HepG2 (cell line): ENCODE results near the gene SYTL1. TPM values are rescaled to one million over a fixed set of nuclear protein-coding genes. Genes with fewer than 3 reads are reported as not detected.

ENCODE experiments used
- AHR ChIP-seq: IDR thresholded peaks from 2 replicates; pipeline ENCODE4 v1.6.1; 2018; ENCODE audit warnings: missing genetic modification reagents, missing compliant biosample characterization
- MBD4 ChIP-seq: IDR thresholded peaks from 2 replicates; pipeline ENCODE4 v1.6.1; 2012; ENCODE audit warnings: low read length, inconsistent platforms, borderline replicate concordance
- MIXL1 ChIP-seq: IDR thresholded peaks from 2 replicates; pipeline ENCODE4 v1.6.1; 2016
- MTF2 ChIP-seq: sonication (generic); formaldehyde crosslinking; IDR thresholded peaks from 2 replicates; pipeline ENCODE4 v1.5.0; 2020; ENCODE audit warnings: missing genetic modification reagents, borderline replicate concordance
- POLR2G ChIP-seq: fragments of 200-400 bp; formaldehyde crosslinking; IDR thresholded peaks from 2 replicates; pipeline ENCODE4 v1.6.1; 2018; ENCODE audit warnings: mild to moderate bottlenecking, low read depth, low read length, moderate library complexity
- RAD21 ChIP-seq: fragments of 450-650 bp; formaldehyde crosslinking; IDR thresholded peaks from 2 replicates; pipeline ENCODE4 v1.5.0; 2020; ENCODE audit warnings: mild to moderate bottlenecking
- TOPORS ChIP-seq: sonication (generic); formaldehyde crosslinking; IDR thresholded peaks from 2 replicates; pipeline ENCODE4 v1.8.0; 2023; ENCODE audit warnings: mild to moderate bottlenecking, missing genetic modification reagents
- ZBTB8A ChIP-seq: sonication (generic); formaldehyde crosslinking; IDR thresholded peaks from 2 replicates; pipeline ENCODE4 v1.4.0; 2020; ENCODE audit warnings: mild to moderate bottlenecking, low read depth, missing genetic modification reagents, borderline replicate concordance
- ZNF121 ChIP-seq: sonication (generic); formaldehyde crosslinking; IDR thresholded peaks from 2 replicates; pipeline ENCODE4 v1.5.0; 2020; ENCODE audit warnings: mild to moderate bottlenecking, missing genetic modification reagents
- ZNF775 ChIP-seq: sonication (generic); formaldehyde crosslinking; IDR thresholded peaks from 2 replicates; pipeline ENCODE4 v1.4.0; 2020; ENCODE audit warnings: missing genetic modification reagents, mild to moderate bottlenecking, moderate library complexity, borderline replicate concordance
- ZNF782 ChIP-seq: sonication (generic); formaldehyde crosslinking; IDR thresholded peaks from 2 replicates; pipeline ENCODE4 v1.4.0; 2020; ENCODE audit warnings: missing genetic modification reagents, mild to moderate bottlenecking, borderline replicate concordance
- polyA plus RNA-seq, 8 experiments: library from polyadenylated mRNA; depleted of rRNA in 3 of 8; stranded (reverse) in 7 of 8; unstranded in 1 of 8; fragments of >200 nt; fragmentation: Illumina TruSeq in 4 of 8; extraction: Trizol in 4 of 8; gene quantifications; 2 replicates each; pipeline versions ENCODE4 v1.2.1 to v1.2.3, GENCODE V29; 2011 to 2016; ENCODE audit warnings: low read depth in 4 of 8, missing spikeins in 1 of 8, mixed read lengths in 1 of 8; ENCODE audit not compliant: insufficient read depth in 1 of 8
- total RNA-seq, 5 experiments: library from RNA; depleted of rRNA; stranded (reverse); fragments of >200 nt; fragmentation: Illumina TruSeq; extraction: Trizol; gene quantifications; 2 replicates each; pipeline ENCODE4 v1.2.3, GENCODE V29; 2016; ENCODE audit warnings: low read depth in 1 of 5
- TF ChIP-seq, protein P1 (sequence below): IDR thresholded peaks from 2 replicates; pipeline ENCODE4 v1.4.0; 2020; ENCODE audit warnings: mild to moderate bottlenecking, missing genetic modification reagents
- TF ChIP-seq, protein P2 (sequence below): sonication (generic); formaldehyde crosslinking; conservative IDR thresholded peaks from 2 replicates; pipeline ENCODE4 v1.4.0; 2020; ENCODE audit warnings: missing genetic modification reagents
- TF ChIP-seq, protein P3 (sequence below): sonication (generic); formaldehyde crosslinking; conservative IDR thresholded peaks from 2 replicates; pipeline ENCODE4 v1.4.0; 2020; ENCODE audit warnings: missing genetic modification reagents
- TF ChIP-seq, protein P4 (sequence below): sonication (generic); formaldehyde crosslinking; IDR thresholded peaks from 2 replicates; pipeline ENCODE4 v1.5.1; 2020; ENCODE audit warnings: missing genetic modification reagents, mild to moderate bottlenecking, borderline replicate concordance
- TF ChIP-seq, protein P5 (sequence below): IDR thresholded peaks from 2 replicates; pipeline ENCODE4 v1.6.1; 2016; ENCODE audit warnings: mild to moderate bottlenecking, missing biosample characterization, missing genetic modification reagents
- TF ChIP-seq, protein P6 (sequence below): sonication (generic); formaldehyde crosslinking; IDR thresholded peaks from 2 replicates; pipeline ENCODE4 v1.5.0; 2020; ENCODE audit warnings: missing genetic modification reagents, mild to moderate bottlenecking, borderline replicate concordance

Gene SYTL1
- total and polyA plus RNA-seq, 2 of the 13 experiments (the other 11 are each of a cell fraction or from before 2014, with no cell fraction given): 11.1 to 17.8 TPM

DNA sequence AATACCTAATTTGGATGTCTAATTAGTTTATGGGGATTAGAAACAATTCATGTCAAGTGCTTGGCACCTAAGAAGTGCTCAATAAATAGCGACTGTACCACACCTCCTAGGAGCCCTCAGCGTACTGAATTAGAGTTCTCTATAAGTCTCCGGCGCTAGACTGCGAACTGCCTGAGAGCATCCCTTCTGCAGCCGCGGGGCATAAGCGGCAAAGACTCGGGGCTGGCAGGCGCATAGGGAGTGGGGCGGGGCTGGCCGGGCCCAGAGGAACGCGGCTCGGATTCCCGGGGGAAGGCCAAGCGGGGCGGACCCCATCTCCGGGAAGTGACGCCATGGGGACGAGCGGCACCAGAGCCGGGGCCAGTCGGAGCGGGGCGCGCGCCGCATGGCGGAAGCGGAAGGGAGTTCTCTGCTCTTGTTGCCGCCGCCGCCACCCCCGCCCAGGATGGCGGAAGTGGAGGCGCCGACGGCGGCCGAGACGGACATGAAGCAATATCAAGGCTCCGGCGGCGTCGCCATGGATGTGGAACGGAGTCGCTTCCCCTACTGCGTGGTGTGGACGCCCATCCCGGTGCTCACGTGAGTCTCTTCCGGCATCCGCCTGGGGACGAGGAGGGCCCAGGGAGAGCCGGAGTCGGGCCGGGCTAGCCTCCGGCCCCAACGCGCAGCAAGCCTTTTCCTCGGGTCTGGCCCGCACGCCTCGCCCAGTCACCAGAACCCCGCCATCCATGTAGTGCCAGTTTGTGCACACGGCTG lies 19.8 kb upstream of the SYTL1 start, which contains the start of gene TMEM222 (continued):
- TF ChIP-seq, protein P1, sequence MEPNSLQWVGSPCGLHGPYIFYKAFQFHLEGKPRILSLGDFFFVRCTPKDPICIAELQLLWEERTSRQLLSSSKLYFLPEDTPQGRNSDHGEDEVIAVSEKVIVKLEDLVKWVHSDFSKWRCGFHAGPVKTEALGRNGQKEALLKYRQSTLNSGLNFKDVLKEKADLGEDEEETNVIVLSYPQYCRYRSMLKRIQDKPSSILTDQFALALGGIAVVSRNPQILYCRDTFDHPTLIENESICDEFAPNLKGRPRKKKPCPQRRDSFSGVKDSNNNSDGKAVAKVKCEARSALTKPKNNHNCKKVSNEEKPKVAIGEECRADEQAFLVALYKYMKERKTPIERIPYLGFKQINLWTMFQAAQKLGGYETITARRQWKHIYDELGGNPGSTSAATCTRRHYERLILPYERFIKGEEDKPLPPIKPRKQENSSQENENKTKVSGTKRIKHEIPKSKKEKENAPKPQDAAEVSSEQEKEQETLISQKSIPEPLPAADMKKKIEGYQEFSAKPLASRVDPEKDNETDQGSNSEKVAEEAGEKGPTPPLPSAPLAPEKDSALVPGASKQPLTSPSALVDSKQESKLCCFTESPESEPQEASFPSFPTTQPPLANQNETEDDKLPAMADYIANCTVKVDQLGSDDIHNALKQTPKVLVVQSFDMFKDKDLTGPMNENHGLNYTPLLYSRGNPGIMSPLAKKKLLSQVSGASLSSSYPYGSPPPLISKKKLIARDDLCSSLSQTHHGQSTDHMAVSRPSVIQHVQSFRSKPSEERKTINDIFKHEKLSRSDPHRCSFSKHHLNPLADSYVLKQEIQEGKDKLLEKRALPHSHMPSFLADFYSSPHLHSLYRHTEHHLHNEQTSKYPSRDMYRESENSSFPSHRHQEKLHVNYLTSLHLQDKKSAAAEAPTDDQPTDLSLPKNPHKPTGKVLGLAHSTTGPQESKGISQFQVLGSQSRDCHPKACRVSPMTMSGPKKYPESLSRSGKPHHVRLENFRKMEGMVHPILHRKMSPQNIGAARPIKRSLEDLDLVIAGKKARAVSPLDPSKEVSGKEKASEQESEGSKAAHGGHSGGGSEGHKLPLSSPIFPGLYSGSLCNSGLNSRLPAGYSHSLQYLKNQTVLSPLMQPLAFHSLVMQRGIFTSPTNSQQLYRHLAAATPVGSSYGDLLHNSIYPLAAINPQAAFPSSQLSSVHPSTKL (CRISPR knock-in tag): peak; percentile 58
- peak; percentile 85 for TF ChIP-seq TOPORS (CRISPR knock-in tag)
- TF ChIP-seq, protein P2, sequence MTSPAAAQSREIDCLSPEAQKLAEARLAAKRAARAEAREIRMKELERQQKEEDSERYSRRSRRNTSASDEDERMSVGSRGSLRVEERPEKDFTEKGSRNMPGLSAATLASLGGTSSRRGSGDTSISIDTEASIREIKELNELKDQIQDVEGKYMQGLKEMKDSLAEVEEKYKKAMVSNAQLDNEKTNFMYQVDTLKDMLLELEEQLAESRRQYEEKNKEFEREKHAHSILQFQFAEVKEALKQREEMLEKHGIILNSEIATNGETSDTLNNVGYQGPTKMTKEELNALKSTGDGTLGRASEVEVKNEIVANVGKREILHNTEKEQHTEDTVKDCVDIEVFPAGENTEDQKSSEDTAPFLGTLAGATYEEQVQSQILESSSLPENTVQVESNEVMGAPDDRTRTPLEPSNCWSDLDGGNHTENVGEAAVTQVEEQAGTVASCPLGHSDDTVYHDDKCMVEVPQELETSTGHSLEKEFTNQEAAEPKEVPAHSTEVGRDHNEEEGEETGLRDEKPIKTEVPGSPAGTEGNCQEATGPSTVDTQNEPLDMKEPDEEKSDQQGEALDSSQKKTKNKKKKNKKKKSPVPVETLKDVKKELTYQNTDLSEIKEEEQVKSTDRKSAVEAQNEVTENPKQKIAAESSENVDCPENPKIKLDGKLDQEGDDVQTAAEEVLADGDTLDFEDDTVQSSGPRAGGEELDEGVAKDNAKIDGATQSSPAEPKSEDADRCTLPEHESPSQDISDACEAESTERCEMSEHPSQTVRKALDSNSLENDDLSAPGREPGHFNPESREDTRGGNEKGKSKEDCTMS: no peak
- no peak for TF ChIP-seq ZBTB8A (CRISPR knock-in tag)
- TF ChIP-seq, protein P3, sequence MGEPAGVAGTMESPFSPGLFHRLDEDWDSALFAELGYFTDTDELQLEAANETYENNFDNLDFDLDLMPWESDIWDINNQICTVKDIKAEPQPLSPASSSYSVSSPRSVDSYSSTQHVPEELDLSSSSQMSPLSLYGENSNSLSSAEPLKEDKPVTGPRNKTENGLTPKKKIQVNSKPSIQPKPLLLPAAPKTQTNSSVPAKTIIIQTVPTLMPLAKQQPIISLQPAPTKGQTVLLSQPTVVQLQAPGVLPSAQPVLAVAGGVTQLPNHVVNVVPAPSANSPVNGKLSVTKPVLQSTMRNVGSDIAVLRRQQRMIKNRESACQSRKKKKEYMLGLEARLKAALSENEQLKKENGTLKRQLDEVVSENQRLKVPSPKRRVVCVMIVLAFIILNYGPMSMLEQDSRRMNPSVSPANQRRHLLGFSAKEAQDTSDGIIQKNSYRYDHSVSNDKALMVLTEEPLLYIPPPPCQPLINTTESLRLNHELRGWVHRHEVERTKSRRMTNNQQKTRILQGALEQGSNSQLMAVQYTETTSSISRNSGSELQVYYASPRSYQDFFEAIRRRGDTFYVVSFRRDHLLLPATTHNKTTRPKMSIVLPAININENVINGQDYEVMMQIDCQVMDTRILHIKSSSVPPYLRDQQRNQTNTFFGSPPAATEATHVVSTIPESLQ (CRISPR knock-in tag): peak; percentile 86; the same call in 1 of the 2 replicates
- TF ChIP-seq POLR2G: peak; percentile 86
- TF ChIP-seq, protein P4, sequence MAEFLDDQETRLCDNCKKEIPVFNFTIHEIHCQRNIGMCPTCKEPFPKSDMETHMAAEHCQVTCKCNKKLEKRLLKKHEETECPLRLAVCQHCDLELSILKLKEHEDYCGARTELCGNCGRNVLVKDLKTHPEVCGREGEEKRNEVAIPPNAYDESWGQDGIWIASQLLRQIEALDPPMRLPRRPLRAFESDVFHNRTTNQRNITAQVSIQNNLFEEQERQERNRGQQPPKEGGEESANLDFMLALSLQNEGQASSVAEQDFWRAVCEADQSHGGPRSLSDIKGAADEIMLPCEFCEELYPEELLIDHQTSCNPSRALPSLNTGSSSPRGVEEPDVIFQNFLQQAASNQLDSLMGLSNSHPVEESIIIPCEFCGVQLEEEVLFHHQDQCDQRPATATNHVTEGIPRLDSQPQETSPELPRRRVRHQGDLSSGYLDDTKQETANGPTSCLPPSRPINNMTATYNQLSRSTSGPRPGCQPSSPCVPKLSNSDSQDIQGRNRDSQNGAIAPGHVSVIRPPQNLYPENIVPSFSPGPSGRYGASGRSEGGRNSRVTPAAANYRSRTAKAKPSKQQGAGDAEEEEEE (CRISPR knock-in tag): peak; percentile 33; the same call in 1 of the 2 replicates
- peak; percentile 53; the same call in 1 of the 2 replicates for TF ChIP-seq MTF2 (CRISPR knock-in tag)
- TF ChIP-seq MIXL1: peak; percentile 80
- no peak for TF ChIP-seq ZNF121 (CRISPR knock-in tag)
- TF ChIP-seq ZNF782 (CRISPR knock-in tag): peak; percentile 83; the same call in 1 of the 2 replicates
- TF ChIP-seq MBD4: no peak
- TF ChIP-seq, protein P5, sequence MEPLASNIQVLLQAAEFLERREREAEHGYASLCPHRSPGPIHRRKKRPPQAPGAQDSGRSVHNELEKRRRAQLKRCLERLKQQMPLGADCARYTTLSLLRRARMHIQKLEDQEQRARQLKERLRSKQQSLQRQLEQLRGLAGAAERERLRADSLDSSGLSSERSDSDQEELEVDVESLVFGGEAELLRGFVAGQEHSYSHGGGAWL (CRISPR knock-in tag): peak; percentile 61; the same call in 1 of the 2 replicates
- no peak for TF ChIP-seq ZNF775 (CRISPR knock-in tag)
- TF ChIP-seq AHR (CRISPR knock-in tag): peak; percentile 67; the same call in 1 of the 2 replicates
- TF ChIP-seq, protein P6, sequence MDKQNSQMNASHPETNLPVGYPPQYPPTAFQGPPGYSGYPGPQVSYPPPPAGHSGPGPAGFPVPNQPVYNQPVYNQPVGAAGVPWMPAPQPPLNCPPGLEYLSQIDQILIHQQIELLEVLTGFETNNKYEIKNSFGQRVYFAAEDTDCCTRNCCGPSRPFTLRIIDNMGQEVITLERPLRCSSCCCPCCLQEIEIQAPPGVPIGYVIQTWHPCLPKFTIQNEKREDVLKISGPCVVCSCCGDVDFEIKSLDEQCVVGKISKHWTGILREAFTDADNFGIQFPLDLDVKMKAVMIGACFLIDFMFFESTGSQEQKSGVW (CRISPR knock-in tag): no peak
- no peak; the same call in none of the 2 replicates for TF ChIP-seq RAD21 (CRISPR knock-in tag)
